ENCODE measurements around the gene ARHGAP6. TPM values are rescaled to one million over a fixed set of nuclear protein-coding genes. Genes with fewer than 3 reads are reported as not detected.

ARHGAP6 gene
- total and polyA plus RNA-seq, 2 experiments from 2014 or later: 0.26 to 0.59 TPM

- no peak overlapping the region for H3K4me3 Mint-ChIP-seq
- H3K27ac Mint-ChIP-seq: no peak overlapping the region
- no peaks in the 10 kb centered on the region for H3F3A ChIP-seq (replicated peaks; ENCODE audit: low read depth)
- no peaks in the 10 kb centered on the region for H3K9me3 Mint-ChIP-seq
- no peak overlapping the region for H3K4me2 ChIP-seq
- H3K27me3 Mint-ChIP-seq (ENCODE audit: insufficient read depth, low read depth, poor library complexity): no peaks in the 10 kb centered on the region
- H3K27ac ChIP-seq (ENCODE audit: low read depth): no peak overlapping the region
- H3K36me3 Mint-ChIP-seq (ENCODE audit: low read depth): no peaks in the 10 kb centered on the region
- no peak overlapping the region for H3K4me3 ChIP-seq
- no peak for TF ChIP-seq CREB1 (CRISPR knock-in tag; IDR thresholded peaks at IDR 0.05; ENCODE audit: low read depth)
- no peak for TF ChIP-seq REST (IDR thresholded peaks at IDR 0.05; ENCODE audit: unreplicated experiment)
- no peak for TF ChIP-seq CTCF (conservative IDR thresholded peaks at IDR 0.05; ENCODE audit: low read depth in 2 of 2)
- no peak for TF ChIP-seq ZNF114 (CRISPR knock-in tag; IDR thresholded peaks at IDR 0.05)
- no peak for TF ChIP-seq ZNF331 (CRISPR knock-in tag; IDR thresholded peaks at IDR 0.05; ENCODE audit: low read depth)
- no peak for TF ChIP-seq POLR2AphosphoS5 (IDR thresholded peaks at IDR 0.05; ENCODE audit: low read depth)
- no peak for TF ChIP-seq EZH2 (IDR thresholded peaks at IDR 0.05; ENCODE audit: low read depth, unreplicated experiment)
- TF ChIP-seq STAT1 (IDR thresholded peaks at IDR 0.05; ENCODE audit: unreplicated experiment): no peak
- no peak for TF ChIP-seq ZNF462 (CRISPR knock-in tag; IDR thresholded peaks at IDR 0.05)
- TF ChIP-seq NANOG (IDR thresholded peaks at IDR 0.05; ENCODE audit: borderline replicate concordance): no peak
- no peak for TF ChIP-seq EZH2phosphoT487 (IDR thresholded peaks at IDR 0.05; ENCODE audit: unreplicated experiment)
- TF ChIP-seq JUNB (IDR thresholded peaks at IDR 0.05; ENCODE audit: unreplicated experiment): no peak
- no peak for TF ChIP-seq ETS1 (IDR thresholded peaks at IDR 0.05)
- H3K36me3 ChIP-seq (ENCODE audit: insufficient read depth): no peaks in the 10 kb centered on the region
- H3K9me2 ChIP-seq (ENCODE audit: insufficient read depth): no peaks in the 10 kb centered on the region
- no peaks in the 10 kb centered on the region for H3K4me1 Mint-ChIP-seq
- no peaks in the 10 kb centered on the region for H3K79me2 ChIP-seq (replicated peaks; ENCODE audit: insufficient read depth)
- H4K20me1 ChIP-seq (replicated peaks; ENCODE audit: insufficient read depth): no peaks in the 10 kb centered on the region
- DNase-seq (ENCODE audit: low spot score): no peak
- H2AFZ ChIP-seq: no peak overlapping the region
- ATAC-seq: no peak
- no peaks in the 10 kb centered on the region for H3K4me1 ChIP-seq (ENCODE audit: insufficient read depth)
- no peaks in the 10 kb centered on the region for H3K27me3 ChIP-seq (ENCODE audit: insufficient read depth)
These were observed 252.8 kb downstream of the ARHGAP6 start for GRCh38 chrX:11412715-11413623.
